H1 (cell line): ENCODE results near the gene HIBADH. TPM values are rescaled to one million over a fixed set of nuclear protein-coding genes. Genes with fewer than 3 reads are reported as not detected.

ENCODE experiments used
- CTCF ChIA-PET: fragments of 300-600 bp; sonication (Branson Sonifier 250); formaldehyde crosslinking; loops from one replicate; lab custom pipeline; 2021; ENCODE audit not compliant: partially characterized antibody; lab: Charles Lee
- POLR2A ChIA-PET: fragments of 300-600 bp; sonication (Branson Sonifier 250); formaldehyde crosslinking; loops from one replicate; lab custom pipeline; 2021; ENCODE audit warnings: inconsistent platforms; ENCODE audit not compliant: partially characterized antibody; lab: Charles Lee
- DNase-seq, 2 experiments: peaks; one replicate each; pipeline versions ENCODE4 v3.0.0 to v3.0.0-alpha.2; 2010 to 2022; ENCODE audit warnings: low spot score in 2 of 2, low read depth in 1 of 2, mixed read lengths in 1 of 2
- FAIRE-seq: peaks from 2 replicates; lab custom pipeline; 2011; peaks lifted over from hg19 to GRCh38; lab: Jason Lieb, UNC
- H2AFZ ChIP-seq: 2 replicates; pipeline ENCODE4 v1.8.1; 2012; ENCODE audit warnings: low read length, inconsistent platforms
- H2AK5ac ChIP-seq: 2 replicates; pipeline ENCODE4 v1.6.1; 2013; ENCODE audit warnings: low read depth, low read length
- H2BK120ac ChIP-seq: replicated peaks from 2 replicates; pipeline ENCODE3; 2013; ENCODE audit warnings: low read depth, low read length, inconsistent platforms
- H2BK12ac ChIP-seq: 2 replicates; pipeline ENCODE4 v1.6.1; 2013; ENCODE audit warnings: low read depth, low read length
- H2BK15ac ChIP-seq: 2 replicates; pipeline ENCODE4 v1.6.1; 2013; ENCODE audit warnings: low read length
- H2BK20ac ChIP-seq: 2 replicates; pipeline ENCODE4 v1.6.1; 2013; ENCODE audit warnings: low read length
- H2BK5ac ChIP-seq: 2 replicates; pipeline ENCODE4 v1.6.1; 2013; ENCODE audit warnings: low read depth, low read length
- H3K14ac ChIP-seq: 2 replicates; pipeline ENCODE4 v1.6.1; 2013; ENCODE audit warnings: inconsistent platforms; ENCODE audit not compliant: insufficient read length
- H3K18ac ChIP-seq: 2 replicates; pipeline ENCODE4 v1.6.1; 2013; ENCODE audit warnings: low read length; ENCODE audit errors: extremely low read depth
- H3K23ac ChIP-seq: 2 replicates; pipeline ENCODE4 v1.6.1; 2013; ENCODE audit warnings: inconsistent platforms; ENCODE audit not compliant: insufficient read length
- H3K23me2 ChIP-seq: 2 replicates; pipeline ENCODE4 v1.6.1; 2013; ENCODE audit warnings: low read depth, low read length
- H3K27ac ChIP-seq: 2 replicates; pipeline ENCODE4 v1.6.1; 2011; ENCODE audit warnings: low read depth, low read length, inconsistent platforms
- H3K27me3 ChIP-seq, 4 experiments: replicated peaks in 1 of 4; 1 replicate in 1 of 4; 2 replicates in 3 of 4; pipeline versions ENCODE4 v1.6.1 to v1.8.1; 2011 to 2013; ENCODE audit warnings: low read length in 3 of 4, mild to moderate bottlenecking in 3 of 4, inconsistent platforms in 2 of 4, mixed read lengths in 2 of 4, moderate library complexity in 1 of 4; ENCODE audit not compliant: control insufficient read depth in 3 of 4, insufficient read depth in 3 of 4; ENCODE audit errors: extremely low read depth in 1 of 4
- H3K36me3 ChIP-seq, 4 experiments: 2 replicates each; pipeline versions ENCODE4 v1.6.1 to v1.8.1; 2011 to 2013; ENCODE audit warnings: mild to moderate bottlenecking in 4 of 4, low read length in 3 of 4, moderate library complexity in 2 of 4, control low read depth in 1 of 4, inconsistent platforms in 1 of 4; ENCODE audit not compliant: insufficient read depth in 4 of 4, control insufficient read depth in 2 of 4
- H3K4ac ChIP-seq: replicated peaks from 2 replicates; pipeline ENCODE3; 2013; ENCODE audit warnings: low read length, low read depth, mixed read lengths, inconsistent platforms; ENCODE audit not compliant: insufficient read length
- H3K4me1 ChIP-seq, 4 experiments: replicated peaks in 1 of 4; 1 replicate in 1 of 4; 2 replicates in 3 of 4; pipeline versions ENCODE4 v1.6.1 to v1.8.1; 2011 to 2013; ENCODE audit warnings: low read length in 3 of 4, inconsistent platforms in 2 of 4, mixed read lengths in 1 of 4; ENCODE audit not compliant: insufficient read depth in 4 of 4, control insufficient read depth in 3 of 4
- H3K4me2 ChIP-seq, 2 experiments: 2 replicates each; pipeline versions ENCODE4 v1.6.1 to v1.8.1; 2011 to 2013; ENCODE audit warnings: low read depth in 2 of 2, low read length in 2 of 2, control low read depth in 1 of 2, inconsistent platforms in 1 of 2, mild to moderate bottlenecking in 1 of 2; ENCODE audit not compliant: insufficient read depth in 1 of 2
- H3K4me3 ChIP-seq, 4 experiments: fragments of 200-600, 300-600 bp in 1 of 4; sonication (generic), shearing (Covaris generic), sonication (Bioruptor Twin) in 1 of 4; 2 replicates each; pipeline versions ENCODE4 v1.5.1 to v1.8.1; 2011 to 2016; ENCODE audit warnings: low read length in 4 of 4, low read depth in 3 of 4, control low read depth in 2 of 4, inconsistent platforms in 2 of 4, mild to moderate bottlenecking in 2 of 4, mixed read lengths in 1 of 4, moderate library complexity in 1 of 4; ENCODE audit not compliant: insufficient read depth in 2 of 4; ENCODE audit errors: extremely low read depth in 1 of 4
- H3K56ac ChIP-seq: replicated peaks from 2 replicates; pipeline ENCODE3; 2013; ENCODE audit warnings: low read depth, mild to moderate bottlenecking, mixed read lengths, low read length, inconsistent platforms; ENCODE audit not compliant: insufficient read length
- H3K79me1 ChIP-seq: 2 replicates; pipeline ENCODE4 v1.6.1; 2013; ENCODE audit warnings: low read depth, low read length, control low read depth
- H3K79me2 ChIP-seq, 2 experiments: 2 replicates each; pipeline versions ENCODE4 v1.6.1 to v1.8.1; 2012 to 2013; ENCODE audit warnings: low read length in 2 of 2, mild to moderate bottlenecking in 2 of 2, inconsistent platforms in 1 of 2; ENCODE audit not compliant: insufficient read depth in 2 of 2, control insufficient read depth in 1 of 2
- H3K9ac ChIP-seq, 4 experiments: replicated peaks in 1 of 4; 1 replicate in 1 of 4; 2 replicates in 3 of 4; pipeline versions ENCODE4 v1.6.1 to v1.8.1; 2011 to 2013; ENCODE audit warnings: low read depth in 3 of 4, low read length in 3 of 4, control low read depth in 2 of 4, mild to moderate bottlenecking in 2 of 4, moderate library complexity in 2 of 4, inconsistent platforms in 1 of 4; ENCODE audit errors: extremely low read depth in 1 of 4
- H3K9me3 ChIP-seq, 2 experiments: 2 replicates each; pipeline versions ENCODE4 v1.6.1 to v1.8.1; 2012 to 2013; ENCODE audit warnings: mild to moderate bottlenecking in 2 of 2, moderate library complexity in 2 of 2, control low read depth in 1 of 2, inconsistent platforms in 1 of 2, low read depth in 1 of 2, low read length in 1 of 2, mixed read lengths in 1 of 2; ENCODE audit not compliant: insufficient read depth in 2 of 2
- H4K20me1 ChIP-seq, 2 experiments: replicated peaks in 1 of 2; 2 replicates each; pipeline versions ENCODE3 to v1.8.1; 2011 to 2013; ENCODE audit warnings: inconsistent platforms in 2 of 2, low read length in 2 of 2, mild to moderate bottlenecking in 1 of 2; ENCODE audit not compliant: insufficient read depth in 2 of 2, control insufficient read depth in 1 of 2
- H4K5ac ChIP-seq: 2 replicates; pipeline ENCODE4 v1.6.1; 2013; ENCODE audit warnings: low read length, low read depth, mixed read lengths, inconsistent platforms; ENCODE audit not compliant: insufficient read length
- H4K8ac ChIP-seq: 2 replicates; pipeline ENCODE4 v1.8.0; 2013; ENCODE audit warnings: mild to moderate bottlenecking, moderate library complexity, low read length, inconsistent platforms; ENCODE audit not compliant: insufficient read depth; ENCODE audit errors: extremely low read depth
- H4K91ac ChIP-seq: replicated peaks from 2 replicates; pipeline ENCODE3; 2013; ENCODE audit warnings: low read length, mixed read lengths, inconsistent platforms; ENCODE audit not compliant: insufficient read length
- ASH2L ChIP-seq: fragments of 200-600, 300-600 bp; sonication (generic); IDR thresholded peaks from one replicate; pipeline ENCODE4 v1.7.1; 2017; ENCODE audit warnings: low read length
- CHD2 ChIP-seq: IDR thresholded peaks from 2 replicates; pipeline ENCODE4 v1.6.1; 2012; ENCODE audit warnings: low read length, improper control_type of control experiment
- CREB1 ChIP-seq: IDR thresholded peaks from 2 replicates; pipeline ENCODE4 v1.6.1; 2012; ENCODE audit warnings: inconsistent platforms
- CTCF ChIP-seq, 3 experiments: IDR thresholded peaks; 1 replicate in 2 of 3; 2 replicates in 1 of 3; pipeline versions ENCODE4 v1.5.1 to v1.6.1; 2011; ENCODE audit warnings: low read length in 3 of 3, mild to moderate bottlenecking in 3 of 3, inconsistent platforms in 2 of 3, low read depth in 1 of 3, moderate library complexity in 1 of 3; ENCODE audit not compliant: insufficient read depth in 1 of 3; ENCODE audit errors: control extremely low read depth in 1 of 3
- EZH2 ChIP-seq: fragments of 200-600 bp; sonication (generic); IDR thresholded peaks from 2 replicates; pipeline ENCODE4 v1.7.1; 2012; ENCODE audit warnings: low read depth, mild to moderate bottlenecking, moderate library complexity, low read length, inconsistent platforms; ENCODE audit not compliant: severe bottlenecking
- GTF2F1 ChIP-seq: IDR thresholded peaks from 2 replicates; pipeline ENCODE4 v1.6.1; 2012; ENCODE audit warnings: low read depth, low read length, improper control_type of control experiment, borderline replicate concordance
- MAX ChIP-seq: IDR thresholded peaks from 2 replicates; pipeline ENCODE4 v1.6.1; 2012; ENCODE audit warnings: inconsistent platforms
- RAD21 ChIP-seq, 2 experiments: IDR thresholded peaks in 1 of 2; conservative IDR thresholded peaks in 1 of 2; 2 replicates each; pipeline ENCODE4 v1.6.1; 2011; ENCODE audit warnings: low read depth in 2 of 2, low read length in 2 of 2, improper control_type of control experiment in 1 of 2, inconsistent platforms in 1 of 2, mild to moderate bottlenecking in 1 of 2, moderate library complexity in 1 of 2
- SIX5 ChIP-seq: IDR thresholded peaks from 2 replicates; pipeline ENCODE4 v1.6.1; 2011; ENCODE audit warnings: mild to moderate bottlenecking, low read depth, low read length
- SP2 ChIP-seq: IDR thresholded peaks from 2 replicates; pipeline ENCODE4 v1.6.1; 2012; ENCODE audit warnings: mild to moderate bottlenecking, low read length, inconsistent platforms
- WGBS, 2 experiments: shearing (Covaris generic) in 1 of 2; methylation state at CpG; one replicate each; pipeline versions ENCODE4 v1.1.6 to v1.1.7; 2013 to 2015; ENCODE audit warnings: low lambda C conversion rate in 2 of 2, mixed read lengths in 2 of 2, inconsistent platforms in 1 of 2, low coverage in 1 of 2, missing lambda C conversion rate in 1 of 2; ENCODE audit not compliant: insufficient replicate concordance in 2 of 2, insufficient coverage in 1 of 2, insufficient read length in 1 of 2; ENCODE audit errors: extremely low coverage in 1 of 2, missing lambda C conversion rate in 1 of 2; 5-methylcytosine and 5-hydroxymethylcytosine counted together
- polyA plus RNA-seq, 7 experiments: library from polyadenylated mRNA; depleted of rRNA in 3 of 7; stranded (reverse) in 5 of 7; unstranded in 2 of 7; fragments of >200 nt in 5 of 7; fragments of 200-250 nt in 2 of 7; gene quantifications; 1 replicate in 5 of 7; 2 replicates in 1 of 7; 4 replicates in 1 of 7; pipeline versions ENCODE4 v1.2.1 to v1.2.3, GENCODE V29; 2011 to 2013; ENCODE audit warnings: missing spikeins in 2 of 7, mixed read lengths in 2 of 7
- total RNA-seq: library from RNA; stranded (reverse); fragmentation: NEBNext Ultra II Directional; extraction: Animal tissue kit (Norgen Biotek cat#: 25700); gene quantifications from 2 replicates; pipeline ENCODE4 v1.2.1, GENCODE V29; 2021

HIBADH gene
- total and polyA plus RNA-seq, 2 of the 8 experiments (the other 6 are each of a cell fraction or from before 2014, with no cell fraction given): 30.1 to 39.5 TPM

DNA sequence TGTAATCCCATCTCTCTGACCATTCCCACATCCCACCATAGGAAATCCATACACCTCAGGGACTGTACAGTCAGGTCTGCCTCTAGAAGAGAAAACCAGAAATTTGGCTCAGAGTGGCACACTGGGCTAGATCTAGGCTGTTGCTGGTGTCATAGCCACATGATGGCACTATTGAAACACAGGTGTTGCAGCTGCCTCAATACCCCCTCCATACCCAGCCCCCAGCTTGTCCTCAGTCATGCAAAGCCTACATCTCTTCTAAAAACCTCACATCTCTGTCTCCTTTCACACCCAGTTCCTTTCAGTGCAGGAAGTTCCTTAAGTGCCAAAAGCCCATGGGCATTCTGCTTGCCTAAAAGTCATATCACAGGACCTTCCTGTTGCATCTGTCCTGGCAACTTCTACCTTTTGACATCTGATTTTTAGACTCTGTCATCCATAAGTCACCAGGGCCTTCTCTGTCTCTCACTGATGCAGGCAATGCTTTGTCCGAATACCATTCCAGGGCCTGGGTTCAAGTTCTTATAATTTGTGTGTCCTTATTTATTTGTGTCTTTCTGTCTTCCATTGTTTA is 27.0 kb upstream of the HIBADH start:
- 79% methylated on average over 1 of the region's 1 CpG; no CpG with 5 or more reads in 1 of the 2 experiments for WGBS, 2 experiments
- peak; percentile 36; the same call in 1 of the 2 replicates for TF ChIP-seq CREB1
- TF ChIP-seq SIX5: no peak
- no peak for TF ChIP-seq SP2
- no peak for TF ChIP-seq ASH2L
- peak; percentile 95 to 96 for TF ChIP-seq RAD21 (IDR thresholded peaks at IDR 0.05 in 1 of 2, conservative IDR thresholded peaks at IDR 0.05 in 1 of 2; ENCODE audit: low read depth in 2 of 2, low read length in 2 of 2)
- no peak for TF ChIP-seq GTF2F1
- TF ChIP-seq CTCF (IDR thresholded peaks at IDR 0.05; ENCODE audit: control extremely low read depth in 1 of 3, insufficient read depth in 1 of 3, low read depth in 1 of 3, low read length in 3 of 3): peak; percentile 66 to 85 (median 83)
- 0 out of 2 replicates have a peak, but pooled peaks have one; percentile 34 for TF ChIP-seq CHD2
- 0 out of 2 replicates have a peak, but pooled peaks have one; percentile 35 for TF ChIP-seq MAX
- no peak for TF ChIP-seq EZH2

More for the DNA sequence above, 27.0 kb upstream of the HIBADH start:
- FAIRE-seq (peak; percentile 95), DNase-seq (peak; percentile 29 to 55)
- H4K20me1 ChIP-seq: no peaks in the 10 kb centered on the region
- no peaks in the 10 kb centered on the region for H3K9me3 ChIP-seq
- no peaks in the 10 kb centered on the region for H3K79me1 ChIP-seq
- H2AK5ac ChIP-seq: no peak overlapping the region
- no peaks in the 10 kb centered on the region for H3K23me2 ChIP-seq
- peak overlapping the region; percentile 43; the same call in 1 of the 2 replicates for H2AFZ ChIP-seq
- no peak overlapping the region for H3K9ac ChIP-seq
- H2BK12ac ChIP-seq: no peak overlapping the region
- H3K23ac ChIP-seq: no peak overlapping the region
- no peak overlapping the region; the same call in 1 of the 2 replicates for H2BK20ac ChIP-seq
- no peak overlapping the region for H3K56ac ChIP-seq
- no peak overlapping the region for H3K18ac ChIP-seq
- no peak overlapping the region for H3K27ac ChIP-seq
- no peak overlapping the region for H3K4ac ChIP-seq
- no peak overlapping the region for H4K91ac ChIP-seq
- H3K4me3 ChIP-seq: no peak overlapping the region
- H3K27me3 ChIP-seq: no peaks in the 10 kb centered on the region
- no peaks in the 10 kb centered on the region for H3K36me3 ChIP-seq
- H4K8ac ChIP-seq: no peak overlapping the region
- peaks cover 0 to 3% (median 0%) of the 10 kb centered on the region in 4 experiments; a peak in 2 of 7 replicates for H3K4me1 ChIP-seq
- no peak overlapping the region for H2BK5ac ChIP-seq
- H2BK120ac ChIP-seq: no peak overlapping the region
- no peak overlapping the region for H4K5ac ChIP-seq
- H2BK15ac ChIP-seq: no peak overlapping the region
- H3K14ac ChIP-seq: no peak overlapping the region
- CTCF ChIA-PET: interaction anchor here (0.8 to 3.4 kb wide), 11 partner anchors 84 to 331 kb away, joined by 3 to 9 read pairs (median 4); no protein-coding TSS in a partner anchor
- H3K4me2 ChIP-seq: no peak overlapping the region
- H3K79me2 ChIP-seq: no peaks in the 10 kb centered on the region
- POLR2A ChIA-PET: interaction anchor here (1.3 kb wide), 1 partner anchor 51 kb away, joined by 3 read pairs; the partner anchor contains the start of gene TAX1BP1
